Activated CD8-positive, alpha-beta memory T cell treated with anti-CD3 and anti-CD28 coated beads for 48 hours (primary cell): ENCODE data around the gene MB.

Experiments used
- DNase-seq, 3 experiments: peaks; one replicate each; pipeline ENCODE4 v3.0.0-alpha.2; 2020; ENCODE audit warnings: low read depth in 2 of 3, low spot score in 2 of 3

MB gene

DNA sequence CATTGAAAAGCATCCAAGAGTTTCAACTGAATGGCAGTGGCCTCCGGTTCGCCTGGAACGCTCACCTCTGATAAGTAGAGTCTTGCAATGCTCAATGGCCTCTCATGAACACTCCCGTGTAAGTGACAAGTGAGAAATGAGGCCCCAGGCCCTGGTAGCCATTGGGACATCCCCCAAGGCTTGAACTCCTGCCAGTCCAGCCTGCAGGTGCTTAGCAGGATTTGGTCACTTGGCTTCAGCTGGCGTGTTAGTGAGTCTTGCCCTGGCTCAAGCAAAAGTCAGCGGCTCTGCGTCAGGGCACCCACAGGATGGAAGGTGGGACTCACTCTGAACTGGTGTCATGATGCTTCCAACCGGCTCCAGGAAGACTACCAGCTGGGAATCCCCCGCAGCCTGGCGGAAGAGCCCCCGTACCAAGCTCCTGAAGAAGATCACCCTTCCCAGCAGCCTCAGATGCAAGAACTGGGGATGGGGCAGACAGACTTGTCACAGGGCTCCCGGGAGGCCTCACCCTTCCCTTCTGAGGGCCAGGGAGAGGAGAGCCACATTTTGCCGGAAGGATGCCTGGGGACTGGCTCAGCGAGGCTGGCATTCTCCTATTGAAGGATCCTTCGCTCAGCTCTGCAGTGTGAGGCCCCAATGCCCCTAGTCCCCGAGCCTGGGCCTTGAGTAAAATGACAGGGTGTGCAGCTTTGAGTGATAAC lies 19.3 kb downstream of the MB start:
- DNase-seq = no peak

DNA sequence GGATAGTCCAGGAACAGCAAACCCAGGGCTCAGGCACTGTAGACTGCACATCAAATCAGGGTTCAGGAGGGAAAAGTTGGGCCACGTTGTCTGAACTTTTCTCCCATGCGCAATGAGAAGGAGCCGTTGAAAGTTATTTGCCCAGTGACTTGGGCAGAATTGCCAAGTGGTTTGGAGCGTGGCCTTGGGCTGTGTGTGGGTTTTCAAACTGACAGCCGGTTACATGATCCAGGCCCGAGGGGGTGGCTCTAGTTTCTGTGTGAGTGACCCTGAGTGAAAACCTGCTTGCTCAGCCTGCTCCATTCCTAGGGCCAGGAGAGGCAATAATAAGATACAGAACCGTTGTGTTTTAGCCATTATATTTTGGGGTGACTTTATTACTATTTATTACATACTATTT lies 20.3 kb downstream of the MB start:
- DNase-seq = no peak

DNA sequence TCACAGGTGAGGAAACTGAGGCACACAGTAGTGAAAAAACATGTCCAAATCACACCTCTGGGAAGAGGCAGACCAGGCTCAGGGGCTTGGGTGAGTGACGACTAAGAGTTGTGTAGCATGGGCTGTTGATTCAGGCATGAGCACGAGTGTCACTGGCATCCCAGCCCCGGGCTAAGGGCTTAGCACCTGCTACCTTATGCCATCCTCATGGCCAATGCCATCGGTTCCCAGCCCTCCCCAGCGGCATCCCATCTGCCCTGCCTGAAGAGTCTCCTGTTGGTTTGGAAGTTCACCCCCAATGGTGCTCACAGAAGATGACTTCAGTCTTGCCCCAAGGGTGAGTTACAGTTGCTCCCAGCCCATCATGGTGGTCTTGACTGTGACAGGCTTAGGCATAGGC lies 22.4 kb downstream of the MB start:
- no peak for DNase-seq

- no peak for DNase-seq
These were observed 23.1 kb downstream of the MB start for GRCh38 chr22:35593891-35594470.

DNA sequence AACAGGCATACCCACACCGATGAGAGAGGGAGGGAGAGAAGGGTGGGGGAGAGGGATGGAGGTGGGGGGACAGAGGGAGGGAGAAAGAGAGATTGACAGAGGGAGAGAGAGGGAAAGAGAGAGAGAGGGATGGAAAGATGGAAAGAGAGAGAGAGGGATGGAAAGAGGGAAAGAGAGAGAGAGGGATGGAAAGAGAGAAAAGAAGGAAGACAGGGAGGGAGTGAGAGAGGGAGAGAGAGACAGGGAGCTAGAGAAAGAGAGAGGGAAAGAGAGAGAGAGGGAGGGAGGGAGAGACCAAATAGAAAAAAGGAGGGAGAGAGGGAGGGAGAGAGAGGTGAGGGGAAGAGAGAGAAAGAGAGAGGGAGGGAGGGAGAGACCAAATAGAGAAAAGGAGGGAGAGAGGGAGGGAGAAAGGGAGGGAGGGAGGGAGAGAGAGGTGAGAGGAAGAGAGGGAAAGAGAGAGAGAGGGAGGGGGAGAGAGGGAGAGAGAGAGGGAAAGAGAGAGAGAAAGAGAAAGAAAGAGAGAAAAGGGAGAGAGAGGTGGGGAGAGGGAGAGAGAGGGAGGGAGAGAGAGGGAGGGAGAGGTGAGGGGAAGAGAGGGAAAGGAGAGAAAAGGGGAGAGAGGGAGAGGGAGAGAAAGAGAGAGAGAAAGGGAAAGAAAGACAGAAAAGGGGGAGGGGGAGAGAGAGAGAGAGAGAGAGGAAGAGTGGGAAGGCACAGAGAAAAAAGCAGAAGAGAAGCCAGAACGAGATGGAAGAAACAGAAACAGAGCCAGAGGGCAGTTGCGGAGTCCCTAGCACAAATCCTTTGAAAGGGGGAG lies 23.8 kb downstream of the MB start:
- no peak for DNase-seq

DNA sequence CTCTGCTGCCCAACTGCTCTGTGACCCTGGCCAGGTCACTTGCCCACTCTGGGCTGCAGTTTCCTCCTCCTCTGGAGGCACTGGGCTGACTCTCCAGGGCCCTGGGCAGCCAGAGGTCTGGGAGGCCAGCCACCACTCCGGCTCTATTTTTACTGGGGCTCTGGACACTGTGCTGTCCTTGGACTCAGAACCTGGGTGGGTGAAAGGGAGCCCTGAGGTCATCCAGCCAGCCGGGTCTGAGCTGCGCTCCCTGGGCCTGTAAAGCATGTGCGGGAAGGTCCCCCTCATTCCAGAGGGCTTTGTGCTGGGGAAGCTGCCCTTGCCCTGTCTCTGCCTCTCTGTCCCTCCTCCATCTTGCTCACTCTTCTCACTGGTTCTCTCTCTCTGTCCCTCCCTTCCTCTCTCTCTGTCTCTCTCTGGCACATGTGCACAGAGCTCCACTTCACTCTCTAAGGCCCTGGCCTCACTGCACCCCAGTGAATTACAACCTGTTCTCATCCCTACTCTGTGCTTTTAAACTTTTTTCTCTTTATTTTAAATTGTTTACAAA lies 24.6 kb downstream of the MB start:
- no peak for DNase-seq

DNA sequence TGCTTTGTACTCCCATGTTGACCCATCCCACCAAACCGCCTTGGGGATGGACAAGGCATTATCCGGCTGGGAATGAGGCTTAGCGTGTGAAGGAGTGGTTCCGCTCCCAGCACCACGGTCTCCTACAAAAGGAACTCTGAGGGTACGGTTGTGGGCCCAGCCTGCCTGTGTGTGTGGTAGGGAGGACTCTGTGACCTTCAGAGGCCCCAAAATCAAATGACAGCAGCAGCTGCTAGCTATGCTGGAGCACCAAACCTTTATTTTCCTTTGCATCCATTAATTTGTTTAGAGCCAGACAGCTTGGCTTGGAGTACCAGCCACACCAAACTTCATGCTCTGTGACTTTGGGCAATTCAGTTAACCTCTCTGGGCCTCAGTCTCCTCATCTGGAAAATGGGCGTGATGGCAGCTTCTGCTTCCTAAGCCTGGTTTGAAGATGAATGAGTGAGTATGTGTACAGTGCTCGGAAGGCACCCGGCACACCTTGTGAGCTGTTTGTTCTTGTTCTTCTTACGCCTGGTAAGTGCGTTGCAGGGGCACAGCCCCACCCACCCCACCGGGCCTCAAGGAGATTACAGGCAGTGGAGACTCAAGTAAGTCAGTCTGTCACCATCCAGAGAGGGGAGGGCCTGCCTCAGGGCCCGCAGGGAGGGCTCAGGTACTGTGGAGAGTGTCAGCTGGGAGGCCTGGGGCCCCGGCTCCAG lies 25.3 kb downstream of the MB start:
- no peak for DNase-seq

- no peak for DNase-seq
These were observed 26.4 kb downstream of the MB start for GRCh38 chr22:35590634-35591295.

GRCh38 chr22:35589756-35590093 lies 27.4 kb downstream of the MB start:
- no peak for DNase-seq

DNA sequence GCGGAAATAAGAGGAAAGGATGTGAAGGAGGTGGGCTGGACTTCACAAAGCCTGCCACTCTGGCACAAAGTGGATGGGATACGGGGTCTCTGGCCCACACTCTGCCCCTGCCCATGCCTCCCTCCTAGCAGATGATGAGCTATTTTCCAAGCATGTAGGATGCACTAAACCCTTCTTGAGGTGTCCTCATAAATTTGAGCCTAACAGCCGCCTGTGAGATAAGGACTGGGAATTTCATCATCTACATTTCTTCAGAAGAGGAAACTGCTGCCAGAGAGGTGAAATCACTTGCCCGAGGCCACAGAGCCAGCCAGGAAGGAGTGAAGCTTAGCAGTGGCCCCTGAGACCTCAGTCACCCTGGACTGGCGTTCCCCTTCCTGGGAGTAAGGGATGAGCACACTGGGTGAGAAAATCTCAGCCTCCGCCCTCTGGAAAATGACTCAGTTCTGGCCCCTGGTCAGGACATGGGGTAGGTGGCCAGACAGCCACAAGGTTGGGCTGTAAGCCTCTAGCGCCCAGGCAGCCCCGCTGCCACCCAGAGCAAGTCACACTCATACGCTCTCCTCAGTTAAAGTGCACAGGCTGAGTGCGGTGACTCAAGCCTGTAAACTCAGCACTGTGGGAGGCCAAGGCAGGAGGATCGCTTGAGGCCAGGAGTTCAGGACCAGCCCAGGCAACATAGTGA lies 27.9 kb downstream of the MB start:
- no peak for DNase-seq

DNA sequence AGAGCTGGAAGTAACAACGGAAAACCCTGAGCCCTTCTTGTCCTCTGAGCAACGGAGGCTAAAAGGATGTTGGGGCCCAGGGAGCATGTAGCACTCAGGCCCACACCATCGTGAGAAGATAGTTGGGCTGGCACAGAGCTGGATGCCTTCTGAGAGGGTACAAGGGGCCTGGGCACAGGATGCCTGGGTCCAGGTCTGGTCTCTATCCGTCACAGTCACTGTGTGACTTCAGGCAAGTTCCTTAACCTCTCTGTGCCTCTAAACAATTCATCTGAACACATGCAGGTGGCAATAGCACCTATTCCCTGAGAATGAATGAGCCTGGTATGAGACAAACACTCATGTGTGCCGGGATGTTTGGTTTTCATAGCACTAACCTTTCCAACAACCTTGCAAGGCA lies 29.2 kb downstream of the MB start:
- DNase-seq = no peak

DNA sequence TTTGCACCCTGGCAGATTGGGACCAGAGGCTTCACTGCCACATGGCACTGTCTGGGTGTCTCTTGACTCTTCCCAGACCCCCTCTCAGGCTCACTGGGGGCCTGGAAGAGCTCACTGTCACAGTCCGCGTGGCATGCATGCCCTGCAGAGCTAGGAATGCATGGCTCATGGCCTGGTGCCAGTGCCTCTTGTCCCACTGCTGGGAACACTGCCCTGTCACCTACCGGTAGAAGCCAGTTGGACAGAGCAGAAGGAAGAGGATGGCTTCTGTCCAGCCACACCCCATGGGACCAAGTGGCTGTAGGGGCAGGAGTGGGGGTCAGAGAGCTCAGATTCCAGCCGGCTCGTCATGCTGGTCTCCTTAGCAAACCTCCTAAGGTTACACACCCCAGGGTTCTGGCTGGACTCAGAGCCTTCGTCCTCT lies 29.7 kb downstream of the MB start:
- DNase-seq = no peak

DNA sequence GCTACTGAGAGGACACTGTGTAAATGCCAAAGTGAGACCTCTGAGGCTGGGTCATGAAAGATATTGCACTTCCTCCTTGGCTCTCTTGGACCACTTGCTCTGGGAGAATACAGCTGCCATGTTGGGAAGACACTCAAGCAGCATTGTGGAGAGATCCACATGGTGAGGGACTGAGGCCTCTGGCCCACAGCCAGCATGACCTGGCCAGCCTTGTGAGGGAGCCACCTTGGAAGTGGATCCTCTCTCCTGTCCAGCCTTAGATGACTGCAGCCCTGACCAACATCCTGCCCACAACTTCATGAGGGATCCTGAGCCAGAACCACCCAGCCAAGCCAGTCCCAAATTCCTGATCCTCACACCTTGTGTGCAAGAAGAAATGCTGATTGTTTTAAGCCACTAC lies 30.4 kb downstream of the MB start:
- no peak for DNase-seq

GRCh38 chr22:35582861-35583670 lies 34.1 kb downstream of the MB start:
- peak in 2 of 3 experiments; percentile 27 to 36 for DNase-seq

GRCh38 chr22:35582218-35582860 lies 34.8 kb downstream of the MB start:
- no peak for DNase-seq

DNA sequence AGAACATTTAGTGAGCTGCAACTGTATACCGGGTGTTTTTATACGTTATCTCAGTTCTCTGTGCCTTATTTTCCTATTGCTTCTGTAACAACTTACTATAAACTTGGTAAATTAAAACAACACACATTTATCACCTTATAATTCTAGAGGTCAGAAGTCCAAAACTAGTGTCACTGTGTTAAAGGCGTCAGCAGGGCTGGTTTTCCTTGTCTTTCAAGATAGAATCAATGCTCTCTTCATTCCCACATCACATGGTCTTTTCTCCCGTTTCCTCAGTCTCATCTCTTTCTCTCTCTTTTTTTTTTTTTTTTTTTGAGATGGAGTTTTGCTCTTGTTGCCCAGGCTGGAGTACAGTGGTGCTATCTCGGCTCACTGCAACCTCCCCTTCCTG lies 36.1 kb downstream of the MB start:
- DNase-seq = no peak

DNA sequence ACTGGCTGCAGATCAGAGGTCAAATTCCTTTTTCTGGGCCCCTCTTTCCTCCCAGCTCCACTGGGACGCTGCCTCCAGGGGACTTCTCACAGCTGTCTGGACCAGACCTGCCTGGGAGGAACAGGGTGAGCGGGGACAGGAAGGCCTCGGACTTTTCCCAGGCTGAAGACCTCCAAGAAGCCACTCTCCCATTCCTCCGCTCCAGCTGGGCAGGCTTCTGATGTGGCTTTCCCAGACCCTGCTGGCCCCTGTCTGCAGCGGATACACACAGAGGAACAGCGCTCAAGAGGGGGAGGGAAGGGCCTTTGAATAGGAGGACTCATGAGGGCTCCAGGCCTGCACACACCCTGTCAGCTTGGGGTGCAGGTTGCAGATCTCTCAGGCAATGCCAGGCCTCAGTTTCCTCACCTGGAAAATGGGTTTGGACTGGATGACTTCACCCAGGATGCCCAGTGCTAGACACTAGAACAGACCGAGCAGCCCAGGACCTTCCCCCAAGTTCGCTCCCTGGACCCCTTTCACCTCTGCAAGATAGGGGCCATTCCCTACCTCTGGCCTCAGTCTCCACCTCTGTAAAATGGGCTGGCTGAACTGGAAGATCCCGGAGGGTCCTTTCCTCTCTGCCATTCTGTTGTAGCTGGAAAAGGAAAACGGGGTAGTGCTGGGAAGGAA lies 36.6 kb downstream of the MB start:
- no peak for DNase-seq

DNA sequence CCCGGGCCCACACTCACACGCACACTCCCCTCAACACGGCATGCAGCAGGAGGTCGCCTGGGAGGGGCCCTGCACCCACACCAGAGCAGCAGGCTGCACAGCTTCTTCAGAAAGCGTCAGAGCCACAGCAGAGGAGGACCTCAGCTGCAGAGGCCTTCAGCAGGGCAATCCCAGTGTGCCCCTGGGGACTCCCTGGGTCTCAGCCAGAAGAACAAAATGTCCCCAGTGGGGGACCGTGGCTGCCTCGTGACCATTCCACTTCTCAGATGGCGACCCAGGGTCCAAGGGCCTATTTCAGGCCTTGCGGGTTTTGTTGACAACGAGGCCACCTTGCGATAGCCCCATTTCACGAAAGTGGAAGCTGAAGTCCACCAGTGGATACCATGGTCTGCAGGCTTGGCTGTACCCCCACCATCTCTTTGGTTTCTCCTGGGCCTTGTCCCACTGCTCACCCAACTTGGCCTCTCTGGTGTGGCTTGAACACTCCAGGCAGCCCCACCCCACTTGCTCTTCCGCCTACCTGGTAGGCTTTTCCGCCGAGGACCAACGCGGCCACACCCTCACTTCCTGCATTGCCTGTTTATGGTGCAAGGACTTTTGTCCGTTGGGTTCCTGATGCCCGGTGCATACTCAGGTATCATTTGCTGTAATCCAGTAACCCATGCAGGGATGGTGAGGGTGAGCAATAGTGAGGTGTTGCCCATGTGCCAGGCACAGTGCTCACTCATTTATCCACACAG lies 38.1 kb downstream of the MB start:
- no peak for DNase-seq
